Femur (tissue), 1 donor: ENCODE data around the gene OR8G5.

ENCODE experiments used
- DNase-seq: peaks from one replicate; pipeline ENCODE4 v3.0.0-alpha.2; 2017

Gene OR8G5

DNA sequence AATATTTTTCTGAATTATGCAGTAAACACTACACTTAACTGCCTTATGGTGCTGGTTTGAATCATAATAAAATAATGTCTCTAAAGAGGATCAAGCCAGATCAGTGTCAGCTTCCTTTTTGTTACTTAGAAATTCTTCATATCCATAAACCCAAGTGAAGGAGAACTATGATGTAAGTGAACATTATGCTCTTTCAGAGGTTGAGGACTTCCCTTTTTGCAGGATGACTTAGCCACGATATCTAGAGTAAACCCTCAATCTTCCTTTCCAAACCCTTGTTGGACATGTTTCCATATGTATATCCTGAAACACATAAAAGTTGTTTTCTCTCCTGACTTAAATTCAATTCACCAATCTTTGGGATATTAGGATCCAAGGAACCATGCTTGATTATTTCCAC lies 38.5 kb downstream of the OR8G5 start:
- no peak for DNase-seq

DNA sequence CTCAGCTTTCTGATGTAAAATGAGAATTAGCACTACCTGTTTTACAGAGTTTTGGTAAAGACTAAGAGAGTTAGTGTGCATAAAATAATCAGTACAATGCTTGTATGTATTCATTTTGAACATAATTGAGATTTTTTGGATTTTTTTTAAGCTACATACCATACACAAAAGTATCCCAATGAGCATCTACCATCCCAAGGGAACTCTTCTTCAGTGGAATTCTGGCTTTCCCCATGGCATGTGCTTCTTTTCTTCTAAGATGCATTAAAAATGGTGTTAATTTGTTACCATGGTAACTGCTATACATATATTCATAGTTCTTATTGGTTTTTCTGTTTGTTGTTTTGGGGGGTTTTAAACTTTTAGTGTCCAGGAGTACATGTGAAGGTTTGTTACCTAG lies 39.8 kb downstream of the OR8G5 start:
- DNase-seq = no peak

DNA sequence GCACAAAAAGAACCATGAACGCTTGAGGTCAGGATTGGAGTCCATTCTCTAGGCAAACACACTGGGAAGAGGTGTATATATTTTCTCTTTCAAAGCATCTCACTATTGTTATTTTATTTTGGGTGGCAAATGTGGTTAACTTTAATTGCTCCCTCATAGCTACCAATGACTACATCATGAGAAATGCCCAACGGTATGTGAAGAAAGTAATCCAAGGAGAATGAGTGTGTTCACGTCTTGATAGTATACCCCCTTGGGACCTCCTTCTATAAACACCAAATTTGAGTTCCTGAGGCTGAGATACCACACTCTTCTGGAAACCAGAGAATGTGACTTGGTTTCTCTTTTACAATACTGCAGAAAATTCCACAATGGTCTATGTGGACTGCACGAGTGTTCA lies 41.7 kb downstream of the OR8G5 start:
- DNase-seq = no peak

DNA sequence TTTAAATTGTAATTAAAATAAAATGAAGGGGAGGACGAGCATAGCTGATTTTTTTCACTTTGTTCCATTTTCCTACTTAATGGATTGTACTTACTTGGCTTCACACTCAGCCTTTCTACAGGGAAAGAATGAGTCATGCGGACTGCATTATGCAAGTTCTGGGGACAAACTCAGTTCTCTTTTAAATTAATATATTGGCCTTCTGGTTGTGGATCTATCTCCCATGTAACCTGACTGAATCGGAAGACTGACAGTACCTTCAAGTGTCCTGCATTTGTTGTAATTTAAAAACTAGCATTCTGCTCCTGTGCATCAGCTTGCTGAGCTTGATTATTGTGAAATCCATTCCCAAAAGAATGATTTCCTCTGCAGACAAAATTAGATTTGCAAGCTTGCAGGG lies 45.4 kb downstream of the OR8G5 start:
- no peak for DNase-seq

DNA sequence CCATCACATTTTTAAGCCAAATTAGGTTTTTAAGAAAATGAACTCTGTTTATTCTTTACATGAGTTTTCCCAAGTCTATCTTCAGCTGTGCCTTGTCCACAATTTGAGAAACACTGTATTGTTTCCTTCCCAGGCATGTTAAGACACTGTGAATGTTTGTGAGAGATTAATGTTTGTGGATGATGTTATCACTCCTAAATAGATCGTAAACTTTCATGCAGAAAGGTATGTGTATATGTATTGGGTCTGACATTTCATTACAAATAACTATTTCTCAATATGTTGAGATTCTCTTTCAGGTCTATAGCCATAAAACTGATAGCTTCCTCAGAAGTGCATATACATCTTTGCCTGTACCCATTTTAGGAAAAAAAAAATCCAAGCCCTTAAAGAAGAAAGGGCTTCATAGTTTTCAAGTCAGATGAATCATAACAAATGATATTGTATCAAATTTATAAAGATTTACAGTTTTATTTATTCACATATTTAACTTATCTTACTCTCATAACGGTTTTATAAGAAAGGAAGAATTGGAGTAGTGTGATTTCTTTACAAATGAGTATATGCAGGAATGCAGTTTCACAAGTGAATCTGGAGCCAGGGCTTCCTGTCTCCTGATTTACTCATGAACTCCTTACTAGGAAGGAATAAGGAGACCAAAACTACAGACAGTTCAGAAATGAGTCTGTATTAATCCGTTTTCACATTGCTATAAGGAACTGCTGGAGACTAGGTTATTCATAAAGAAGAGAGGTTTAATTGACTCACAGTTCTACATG lies 46.4 kb downstream of the OR8G5 start:
- DNase-seq = no peak

DNA sequence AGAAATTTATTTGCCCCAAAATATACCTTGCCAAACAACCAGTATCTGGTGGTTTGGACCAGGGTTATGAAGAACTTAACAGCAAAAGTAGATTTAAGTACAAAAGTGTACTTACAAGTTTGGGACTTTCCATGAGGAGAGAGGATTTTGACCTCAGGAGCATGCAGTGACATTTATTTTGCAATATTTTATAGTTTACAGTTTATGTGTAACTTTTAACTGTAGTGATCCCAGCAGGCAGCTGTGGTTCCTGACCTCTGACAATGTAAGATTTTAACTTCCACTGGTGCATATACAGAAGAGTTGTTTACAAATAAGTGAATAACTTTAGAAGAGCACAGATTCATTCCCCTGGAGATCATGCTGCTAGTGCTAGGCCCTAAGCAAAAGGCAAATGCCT lies 50.9 kb downstream of the OR8G5 start:
- no peak for DNase-seq

DNA sequence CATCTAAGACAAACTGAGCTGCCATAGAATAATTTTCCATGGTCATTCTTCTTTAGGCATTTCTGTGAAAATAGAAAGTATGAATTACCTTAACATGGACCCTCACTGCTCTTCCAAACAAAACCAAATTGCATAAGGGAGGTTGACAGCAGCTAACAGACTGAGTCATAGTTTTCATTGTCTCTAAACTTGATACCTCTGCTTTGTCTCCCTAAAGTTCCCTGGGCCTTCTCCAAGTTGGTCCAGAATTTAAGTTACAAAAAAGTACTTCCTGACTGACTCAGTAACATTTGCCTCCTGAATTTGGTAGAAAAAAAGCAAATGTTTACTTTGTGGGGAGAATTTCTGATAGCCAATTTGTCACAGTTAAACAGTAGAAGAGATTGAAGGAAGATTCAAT lies 54.5 kb downstream of the OR8G5 start:
- no peak for DNase-seq

DNA sequence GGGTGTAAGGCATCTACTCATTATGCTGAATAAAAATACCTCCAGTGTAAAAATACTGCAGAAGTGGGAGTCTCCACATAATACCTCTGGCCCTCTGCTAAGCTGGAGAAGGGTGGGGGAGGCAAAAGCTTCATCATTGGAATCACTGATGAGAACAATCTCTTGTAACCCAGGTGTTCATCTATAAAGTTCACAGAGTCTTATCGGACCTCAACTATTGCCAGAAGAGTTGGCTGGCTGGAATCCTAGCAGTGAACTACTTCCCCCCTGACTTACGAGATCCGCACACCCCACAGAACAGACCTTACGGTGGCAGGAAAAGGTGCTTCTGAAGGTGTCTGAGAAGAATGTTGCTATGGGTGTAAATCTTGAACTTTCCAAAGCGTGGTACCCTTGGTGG lies 55.1 kb downstream of the OR8G5 start:
- no peak for DNase-seq

DNA sequence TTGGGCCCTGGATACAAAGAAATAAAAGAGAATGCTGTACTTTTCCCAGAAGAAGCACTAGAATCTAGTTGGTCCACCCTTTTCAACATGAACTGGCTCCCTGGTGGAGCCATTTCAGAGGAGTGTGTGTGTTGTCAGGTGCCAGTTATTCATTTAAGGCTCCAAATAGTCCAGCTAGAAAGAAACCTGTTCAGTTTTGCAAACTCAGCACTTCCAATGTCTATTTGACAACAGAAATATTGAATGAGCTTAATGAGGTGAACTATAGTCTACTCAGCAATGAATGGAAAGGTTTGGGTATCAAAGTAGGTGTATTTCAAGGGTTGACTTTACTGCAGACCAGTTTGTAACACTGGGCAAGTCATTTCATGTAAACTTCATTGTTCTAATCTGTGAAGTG lies 55.5 kb downstream of the OR8G5 start:
- DNase-seq = no peak

DNA sequence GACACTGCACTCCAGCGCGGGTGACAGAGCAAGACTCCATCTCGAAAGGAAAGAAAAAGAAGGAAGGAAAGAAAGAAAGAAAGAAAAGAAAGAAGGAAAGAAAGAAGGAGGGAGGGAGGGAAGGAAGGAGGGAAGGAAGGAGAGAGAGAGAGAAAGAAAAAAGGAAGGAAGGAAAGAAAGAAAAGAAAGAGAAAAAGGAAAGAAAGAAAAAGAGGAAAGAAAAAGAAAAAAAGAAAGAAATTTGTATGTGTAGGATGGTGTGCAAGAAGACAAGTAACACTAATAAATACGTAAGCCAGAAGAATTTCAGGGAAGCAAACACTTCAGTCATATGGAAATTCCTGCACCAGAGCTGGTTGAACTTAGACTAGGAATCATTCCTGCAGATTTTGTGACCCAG lies 57.0 kb downstream of the OR8G5 start:
- no peak for DNase-seq

DNA sequence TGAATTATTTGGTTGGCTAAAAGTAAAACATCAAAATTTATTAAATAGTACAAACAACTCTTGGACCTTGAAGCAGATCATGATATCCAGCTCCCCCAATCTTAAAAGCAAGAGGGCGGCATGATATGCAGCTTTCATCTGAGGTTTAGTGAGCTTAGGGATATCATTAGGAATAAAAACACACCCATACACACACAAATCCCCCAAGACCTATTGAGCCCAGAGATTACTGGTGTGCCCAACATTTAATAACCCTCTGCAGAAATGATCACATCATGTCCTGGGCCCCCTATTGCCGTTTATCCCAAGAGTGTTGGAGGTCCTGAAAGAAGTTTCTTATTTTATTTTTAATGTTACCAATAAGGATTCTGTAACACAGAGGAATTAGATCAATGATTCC lies 57.7 kb downstream of the OR8G5 start, which contains the start of gene OR8D1:
Gene OR8D1, minus strand, starts transcription at position 101 of the 400 bp plus-strand sequence. CDS start 3,183 bp downstream, outside the sequence.
- no peak for DNase-seq

DNA sequence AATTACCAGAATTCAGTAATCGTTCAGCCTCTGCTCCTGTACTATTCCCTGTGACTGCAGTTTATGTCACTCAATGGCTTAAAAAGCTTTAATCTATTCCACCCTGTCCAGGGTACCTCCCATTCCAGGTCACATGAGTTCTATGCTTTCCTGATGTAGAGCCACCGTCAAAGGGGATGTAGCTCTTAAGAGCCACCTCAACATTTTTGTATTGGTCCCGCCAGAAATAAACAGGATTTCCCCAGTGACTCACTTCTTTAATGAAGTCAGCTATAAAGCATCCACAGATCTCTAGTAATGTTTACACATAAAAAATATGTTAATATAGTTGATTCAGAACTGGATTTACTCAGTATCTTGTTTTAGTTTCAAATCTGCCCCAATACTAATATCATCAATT lies 58.9 kb downstream of the OR8G5 start:
- DNase-seq = no peak
